H9 (cell line): Measurements from ENCODE around the gene MARCKS. TPM values are rescaled to one million over a fixed set of nuclear protein-coding genes. Genes with fewer than 3 reads are reported as not detected.

Source experiments
- DNase-seq: peaks from one replicate; pipeline ENCODE4 v3.0.0-alpha.2; 2017
- H2AFZ ChIP-seq: one replicate; pipeline ENCODE4 v1.6.1; 2013; ENCODE audit warnings: mild to moderate bottlenecking, low read length, control low read depth, moderate library complexity
- H2AK5ac ChIP-seq: 2 replicates; pipeline ENCODE4 v1.6.1; 2013; ENCODE audit warnings: low read length, control low read depth, mixed read lengths; ENCODE audit not compliant: insufficient read length
- H2BK120ac ChIP-seq: one replicate; pipeline ENCODE4 v1.6.1; 2013; ENCODE audit warnings: low read depth, mild to moderate bottlenecking, low read length, control low read depth, inconsistent platforms; ENCODE audit not compliant: poor library complexity, severe bottlenecking
- H2BK12ac ChIP-seq: 2 replicates; pipeline ENCODE4 v1.6.1; 2013; ENCODE audit warnings: low read length, control low read depth, mixed read lengths, low read depth; ENCODE audit not compliant: insufficient read length
- H2BK15ac ChIP-seq: 2 replicates; pipeline ENCODE4 v1.6.1; 2013; ENCODE audit warnings: low read depth, low read length, control low read depth
- H2BK20ac ChIP-seq: one replicate; pipeline ENCODE4 v1.6.1; 2013; ENCODE audit warnings: low read depth, mild to moderate bottlenecking, low read length, control low read depth, inconsistent platforms; ENCODE audit not compliant: poor library complexity, severe bottlenecking
- H2BK5ac ChIP-seq: 2 replicates; pipeline ENCODE4 v1.6.1; 2013; ENCODE audit warnings: low read length, control low read depth, mixed read lengths; ENCODE audit not compliant: insufficient read length
- H3K14ac ChIP-seq: 2 replicates; pipeline ENCODE4 v1.6.1; 2013; ENCODE audit warnings: low read length, control low read depth; ENCODE audit not compliant: insufficient read depth
- H3K18ac ChIP-seq: 2 replicates; pipeline ENCODE4 v1.6.1; 2013; ENCODE audit warnings: low read depth, mild to moderate bottlenecking, mixed read lengths, low read length, control low read depth; ENCODE audit not compliant: insufficient read length
- H3K23ac ChIP-seq: 2 replicates; pipeline ENCODE4 v1.6.1; 2013; ENCODE audit warnings: low read length, control low read depth, mixed read lengths, low read depth; ENCODE audit not compliant: insufficient read length
- H3K23me2 ChIP-seq: 2 replicates; pipeline ENCODE4 v1.6.1; 2013; ENCODE audit warnings: low read depth, mild to moderate bottlenecking, mixed read lengths, low read length, control low read depth; ENCODE audit not compliant: insufficient read length, poor library complexity, severe bottlenecking
- H3K27ac ChIP-seq: 2 replicates; pipeline ENCODE4 v1.5.1; 2013; ENCODE audit warnings: low read length, control low read depth, mixed read lengths, low read depth; ENCODE audit not compliant: insufficient read length
- H3K27me3 ChIP-seq: 2 replicates; pipeline ENCODE4 v1.6.1; 2013; ENCODE audit warnings: low read length, control low read depth, inconsistent platforms; ENCODE audit not compliant: insufficient read depth
- H3K4ac ChIP-seq: 2 replicates; pipeline ENCODE4 v1.6.1; 2013; ENCODE audit warnings: low read depth, mild to moderate bottlenecking, control low read depth, inconsistent platforms, low read length, moderate library complexity
- H3K4me1 ChIP-seq: 2 replicates; pipeline ENCODE4 v1.6.1; 2013; ENCODE audit warnings: low read length, control low read depth, inconsistent platforms; ENCODE audit not compliant: insufficient read depth
- H3K4me2 ChIP-seq: 2 replicates; pipeline ENCODE4 v1.6.1; 2013; ENCODE audit warnings: low read length, control low read depth, mixed read lengths; ENCODE audit not compliant: insufficient read length, insufficient read depth
- H3K56ac ChIP-seq: 2 replicates; pipeline ENCODE4 v1.6.1; 2013; ENCODE audit warnings: low read depth, mild to moderate bottlenecking, mixed read lengths, low read length, control low read depth; ENCODE audit not compliant: insufficient read length
- H3K79me1 ChIP-seq: 2 replicates; pipeline ENCODE4 v1.6.1; 2013; ENCODE audit warnings: low read depth, mild to moderate bottlenecking, moderate library complexity, low read length, control low read depth, inconsistent platforms; ENCODE audit not compliant: insufficient read depth, poor library complexity, severe bottlenecking
- H3K79me2 ChIP-seq: 2 replicates; pipeline ENCODE4 v1.6.1; 2013; ENCODE audit warnings: low read length, control low read depth, inconsistent platforms; ENCODE audit not compliant: insufficient read depth
- H3K9ac ChIP-seq: 2 replicates; pipeline ENCODE4 v1.6.1; 2013; ENCODE audit warnings: low read length, control low read depth, mixed read lengths; ENCODE audit not compliant: insufficient read length; ENCODE audit errors: extremely low read depth
- H3K9me3 ChIP-seq: one replicate; pipeline ENCODE4 v1.6.1; 2013; ENCODE audit warnings: low read depth, low read length, inconsistent platforms; ENCODE audit not compliant: control insufficient read depth
- H3T11ph ChIP-seq: one replicate; pipeline ENCODE4 v1.6.1; 2013; ENCODE audit warnings: mild to moderate bottlenecking, low read length, control low read depth, inconsistent platforms
- H4K20me1 ChIP-seq: one replicate; pipeline ENCODE4 v1.6.1; 2013; ENCODE audit not compliant: control insufficient read depth, insufficient read length, insufficient read depth
- H4K5ac ChIP-seq: 2 replicates; pipeline ENCODE4 v1.6.1; 2013; ENCODE audit warnings: low read depth, mild to moderate bottlenecking, mixed read lengths, low read length, control low read depth; ENCODE audit not compliant: insufficient read length
- H4K8ac ChIP-seq: replicated peaks from 2 replicates; pipeline ENCODE4 v1.6.1; 2013; ENCODE audit warnings: low read length, control low read depth, mixed read lengths, low read depth; ENCODE audit not compliant: insufficient read length
- H4K91ac ChIP-seq: 2 replicates; pipeline ENCODE4 v1.6.1; 2013; ENCODE audit warnings: low read depth, mild to moderate bottlenecking, moderate library complexity, mixed read lengths, low read length, control low read depth; ENCODE audit not compliant: insufficient read length
- H3K27ac Mint-ChIP-seq, 3 experiments: 2 replicates in 2 of 3; 3 replicates in 1 of 3; pipeline ENCODE4 v1.8.0; 2020 to 2021; ENCODE audit warnings: mixed read lengths in 3 of 3, mild to moderate bottlenecking in 1 of 3, moderate library complexity in 1 of 3
- H3K27me3 Mint-ChIP-seq: 2 replicates; pipeline ENCODE4 v1.8.0; 2021; ENCODE audit warnings: low read depth, mild to moderate bottlenecking, moderate library complexity, mixed read lengths
- H3K36me3 Mint-ChIP-seq, 3 experiments: 2 replicates in 2 of 3; 3 replicates in 1 of 3; pipeline ENCODE4 v1.8.0; 2020 to 2021; ENCODE audit warnings: low read depth in 3 of 3, mixed read lengths in 3 of 3; ENCODE audit not compliant: insufficient read depth in 1 of 3
- H3K4me1 Mint-ChIP-seq, 2 experiments: 2 replicates each; pipeline ENCODE4 v1.8.0; 2020; ENCODE audit warnings: mixed read lengths in 2 of 2
- H3K4me3 Mint-ChIP-seq, 2 experiments: 2 replicates in 1 of 2; 3 replicates in 1 of 2; pipeline ENCODE4 v1.8.0; 2020 to 2021; ENCODE audit warnings: mild to moderate bottlenecking in 2 of 2, mixed read lengths in 2 of 2, moderate library complexity in 1 of 2
- H3K9me3 Mint-ChIP-seq, 2 experiments: 2 replicates in 1 of 2; 3 replicates in 1 of 2; pipeline ENCODE4 v1.8.0; 2020; ENCODE audit warnings: mild to moderate bottlenecking in 2 of 2, mixed read lengths in 2 of 2, moderate library complexity in 1 of 2
- WGBS: extraction: QIAGEN DNeasy Blood & Tissue Kit; methylation state at CpG from one replicate; pipeline ENCODE4 v1.1.7; 2013; ENCODE audit warnings: missing lambda C conversion rate, low lambda C conversion rate, mixed read lengths; ENCODE audit not compliant: insufficient read length; ENCODE audit errors: extremely low coverage; 5-methylcytosine and 5-hydroxymethylcytosine counted together
- total RNA-seq: library from RNA; stranded (reverse); gene quantifications from 2 replicates; pipeline ENCODE4 v1.2.1, GENCODE V29; 2021
- TF ChIP-seq, protein P1 (sequence below): fragments of 200-600 bp; sonication (generic); conservative IDR thresholded peaks from 3 replicates; pipeline ENCODE4 v1.8.0; 2021; ENCODE audit warnings: antibody characterized with exemption, mild to moderate bottlenecking

The MARCKS gene
- total RNA-seq, 1 experiment from 2014 or later = 164 TPM

DNA sequence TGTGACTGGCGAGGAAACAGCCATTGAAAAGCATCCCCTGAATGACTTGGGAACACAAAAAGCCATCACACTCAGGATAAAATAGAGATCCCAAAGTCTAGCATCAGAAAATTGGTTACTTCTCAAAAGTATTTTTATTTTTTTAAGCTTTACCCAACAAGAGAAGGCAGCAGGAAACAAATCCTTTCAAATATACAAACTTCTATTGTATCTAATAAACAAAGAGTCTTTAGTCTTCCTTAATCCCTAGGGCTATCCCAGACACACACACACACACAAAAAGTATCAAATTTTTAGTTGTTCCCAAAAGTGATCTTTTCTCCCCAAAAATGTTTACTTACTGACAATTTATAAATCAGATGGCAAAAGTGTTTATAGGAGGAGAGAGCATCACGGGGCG, 33.2 kb upstream of the MARCKS start:
- Histone ChIP-seq H3T11ph (no peak overlapping the region), H4K91ac (no peak overlapping the region), H3K4me1 (no peaks in the 10 kb centered on the region), H2AK5ac (no peak overlapping the region), H2BK120ac (no peak overlapping the region), H2BK12ac (no peak overlapping the region), H3K27ac (no peak overlapping the region), H3K23me2 (no peaks in the 10 kb centered on the region), H3K9ac (no peak overlapping the region), H4K20me1 (no peaks in the 10 kb centered on the region), H4K5ac (no peak overlapping the region), H2AFZ (no peak overlapping the region), H2BK5ac (no peak overlapping the region), H3K14ac (no peak overlapping the region), H3K4me2 (no peak overlapping the region), H2BK20ac (no peak overlapping the region), H2BK15ac (no peak overlapping the region), H3K18ac (no peak overlapping the region), H3K4ac (no peak overlapping the region), H3K9me3 (no peaks in the 10 kb centered on the region), H3K79me1 (no peaks in the 10 kb centered on the region), H3K56ac (no peak overlapping the region), H4K8ac (no peak overlapping the region), H3K79me2 (no peaks in the 10 kb centered on the region), H3K23ac (no peak overlapping the region), H3K27me3 (no peaks in the 10 kb centered on the region)
- TF ChIP-seq, protein P1, sequence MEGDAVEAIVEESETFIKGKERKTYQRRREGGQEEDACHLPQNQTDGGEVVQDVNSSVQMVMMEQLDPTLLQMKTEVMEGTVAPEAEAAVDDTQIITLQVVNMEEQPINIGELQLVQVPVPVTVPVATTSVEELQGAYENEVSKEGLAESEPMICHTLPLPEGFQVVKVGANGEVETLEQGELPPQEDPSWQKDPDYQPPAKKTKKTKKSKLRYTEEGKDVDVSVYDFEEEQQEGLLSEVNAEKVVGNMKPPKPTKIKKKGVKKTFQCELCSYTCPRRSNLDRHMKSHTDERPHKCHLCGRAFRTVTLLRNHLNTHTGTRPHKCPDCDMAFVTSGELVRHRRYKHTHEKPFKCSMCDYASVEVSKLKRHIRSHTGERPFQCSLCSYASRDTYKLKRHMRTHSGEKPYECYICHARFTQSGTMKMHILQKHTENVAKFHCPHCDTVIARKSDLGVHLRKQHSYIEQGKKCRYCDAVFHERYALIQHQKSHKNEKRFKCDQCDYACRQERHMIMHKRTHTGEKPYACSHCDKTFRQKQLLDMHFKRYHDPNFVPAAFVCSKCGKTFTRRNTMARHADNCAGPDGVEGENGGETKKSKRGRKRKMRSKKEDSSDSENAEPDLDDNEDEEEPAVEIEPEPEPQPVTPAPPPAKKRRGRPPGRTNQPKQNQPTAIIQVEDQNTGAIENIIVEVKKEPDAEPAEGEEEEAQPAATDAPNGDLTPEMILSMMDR = no peak
- no peak for DNase-seq
- H3K36me3 Mint-ChIP-seq = no peaks in the 10 kb centered on the region; a peak in 1 of 7 replicates
- no peak overlapping the region for H3K27ac Mint-ChIP-seq
- H3K27me3 Mint-ChIP-seq = peaks cover 30% of the 10 kb centered on the region
- peaks cover 11 to 16% of the 10 kb centered on the region in 2 experiments for H3K4me1 Mint-ChIP-seq
- peaks cover 0 to 3% of the 10 kb centered on the region in 2 experiments; a peak in 1 of 5 replicates for H3K9me3 Mint-ChIP-seq
- H3K4me3 Mint-ChIP-seq = no peak overlapping the region
- WGBS = no CpG with 5 or more reads among the region's 3 CpGs
